K562 (cell line): Measurements from ENCODE around the gene CLEC3B. TPM values are rescaled to one million over a fixed set of nuclear protein-coding genes. Genes with fewer than 3 reads are reported as not detected.

Experiments
- DPF2 ChIP-seq: fragments of 450-650 bp; IDR thresholded peaks from 2 replicates; pipeline ENCODE4 v1.6.1; 2016
- EP400 ChIP-seq: fragments of 450-650 bp; IDR thresholded peaks from 2 replicates; pipeline ENCODE4 v1.6.1; 2017; ENCODE audit warnings: antibody characterized with exemption, mild to moderate bottlenecking, moderate library complexity
- KLF6 ChIP-seq: fragments of 250-450 bp; sonication (Bioruptor Pico); IDR thresholded peaks from 2 replicates; pipeline ENCODE4 v1.4.0; 2020; ENCODE audit warnings: mild to moderate bottlenecking, moderate library complexity, borderline replicate concordance
- MCM5 ChIP-seq: fragments of 450-650 bp; IDR thresholded peaks from 2 replicates; pipeline ENCODE4 v1.6.1; 2016; ENCODE audit warnings: low read depth
- PHF8 ChIP-seq: fragments of 200-600 bp; sonication (generic); IDR thresholded peaks from 2 replicates; pipeline ENCODE4 v1.6.1; 2012; ENCODE audit warnings: mixed run types, mild to moderate bottlenecking, inconsistent platforms, low read length, moderate library complexity, borderline replicate concordance
- RBFOX2 ChIP-seq: fragments of 200-400 bp; formaldehyde crosslinking; IDR thresholded peaks from 2 replicates; pipeline ENCODE4 v1.6.1; 2017; ENCODE audit warnings: low read depth, mild to moderate bottlenecking, low read length, moderate library complexity
- TEAD1 ChIP-seq, 2 experiments: fragments of 450-650 bp in 1 of 2; sonication (generic) in 1 of 2; formaldehyde crosslinking; IDR thresholded peaks; 2 replicates each; pipeline versions ENCODE4 v1.4.0 to v1.8.0; 2020 to 2022; ENCODE audit warnings: mild to moderate bottlenecking in 2 of 2, missing genetic modification reagents in 1 of 2
- TEAD4 ChIP-seq, 2 experiments: sonication (generic) in 1 of 2; formaldehyde crosslinking in 1 of 2; IDR thresholded peaks; 2 replicates each; pipeline versions ENCODE4 v1.6.1 to v1.8.0; 2012 to 2022; ENCODE audit warnings: borderline replicate concordance in 1 of 2, inconsistent platforms in 1 of 2, low read length in 1 of 2, mild to moderate bottlenecking in 1 of 2, missing genetic modification reagents in 1 of 2
- ZBTB8A ChIP-seq: fragments of 450-650 bp; IDR thresholded peaks from 2 replicates; pipeline ENCODE4 v1.6.1; 2018; ENCODE audit warnings: mild to moderate bottlenecking, moderate library complexity; ENCODE audit not compliant: partially characterized antibody
- ZFPM2 ChIP-seq: fragments of 250-450 bp; sonication (Bioruptor Pico); IDR thresholded peaks from 2 replicates; pipeline ENCODE4 v1.5.1; 2022; ENCODE audit warnings: mild to moderate bottlenecking
- ZNF143 ChIP-seq: sonication (generic); formaldehyde crosslinking; IDR thresholded peaks from 2 replicates; pipeline ENCODE4 v1.9.0; 2022; ENCODE audit warnings: mild to moderate bottlenecking, missing genetic modification reagents
- ZNF324 ChIP-seq: fragments of 250-450 bp; sonication (Bioruptor Pico); IDR thresholded peaks from 2 replicates; pipeline ENCODE4 v1.4.0; 2020; ENCODE audit warnings: mild to moderate bottlenecking
- ZNF584 ChIP-seq: fragments of 200-800 bp; sonication (Bioruptor generic); IDR thresholded peaks from 2 replicates; pipeline ENCODE4 v1.6.1; 2016; ENCODE audit warnings: low read depth, mild to moderate bottlenecking, missing genetic modification characterization, missing compliant biosample characterization
- polyA plus RNA-seq, 8 experiments: library from polyadenylated mRNA; depleted of rRNA in 4 of 8; stranded (reverse) in 5 of 8; unstranded in 3 of 8; fragments of >200 nt; fragmentation: Nextera tagmentation in 2 of 8; fragmentation: Illumina TruSeq in 1 of 8; extraction: Ambion mirVana in 2 of 8; extraction: Trizol in 1 of 8; gene quantifications; 2 replicates each; pipeline versions ENCODE4 v1.2.1 to v1.2.3, GENCODE V29; 2011 to 2014; ENCODE audit warnings: inconsistent platforms in 1 of 8, missing spikeins in 1 of 8
- total RNA-seq, 7 experiments: library from RNA; depleted of rRNA in 6 of 7; stranded (reverse); fragments of >200 nt in 6 of 7; fragmentation: Illumina TruSeq in 2 of 7; extraction: Trizol in 2 of 7; gene quantifications; 2 replicates each; pipeline versions ENCODE4 v1.2.1 to v1.2.3, GENCODE V29; 2011 to 2021; ENCODE audit warnings: low replicate concordance in 1 of 7
- TF ChIP-seq, protein P1 (sequence below): fragments of 250-450 bp; sonication (Bioruptor Pico); IDR thresholded peaks from 2 replicates; pipeline ENCODE4 v1.8.0; 2022; ENCODE audit warnings: inconsistent platforms, mild to moderate bottlenecking, moderate library complexity, borderline replicate concordance

The CLEC3B gene
- total and polyA plus RNA-seq, 9 of the 15 experiments (the other 6 are each of a cell fraction or from before 2014, with no cell fraction given): not detected

DNA sequence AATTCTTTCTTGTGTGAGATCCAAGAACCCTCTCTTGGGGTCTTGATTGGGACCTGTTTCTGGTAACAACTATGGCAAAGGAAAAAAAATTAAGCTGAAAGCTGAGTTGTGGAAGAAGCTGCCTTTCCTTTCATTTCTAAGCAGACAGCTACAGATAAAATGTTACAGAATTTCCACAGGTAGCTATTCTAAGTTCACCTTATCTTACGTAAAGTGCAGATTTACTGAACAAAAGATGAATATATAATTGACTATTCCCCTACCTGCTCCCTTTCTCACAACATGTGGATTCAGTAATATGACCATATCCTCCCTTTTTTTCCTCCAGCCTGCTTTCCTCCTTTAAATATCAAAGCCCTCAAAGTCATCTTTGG is 36.6 kb downstream of the CLEC3B start (continued):
- TF ChIP-seq TEAD4 (IDR thresholded peaks at IDR 0.05; ENCODE audit: low read length): no peak
- TF ChIP-seq TEAD4 (CRISPR knock-in tag; IDR thresholded peaks at IDR 0.05; ENCODE audit: borderline replicate concordance): no peak
- peak; percentile 7; the same call in 1 of the 2 replicates for TF ChIP-seq KLF6 (CRISPR knock-in tag)
- 0 out of 2 replicates have a peak, but pooled peaks have one; percentile 11 for TF ChIP-seq ZNF324
- no peak for TF ChIP-seq ZNF143 (CRISPR knock-in tag)
- TF ChIP-seq MCM5: no peak
- TF ChIP-seq, protein P1, sequence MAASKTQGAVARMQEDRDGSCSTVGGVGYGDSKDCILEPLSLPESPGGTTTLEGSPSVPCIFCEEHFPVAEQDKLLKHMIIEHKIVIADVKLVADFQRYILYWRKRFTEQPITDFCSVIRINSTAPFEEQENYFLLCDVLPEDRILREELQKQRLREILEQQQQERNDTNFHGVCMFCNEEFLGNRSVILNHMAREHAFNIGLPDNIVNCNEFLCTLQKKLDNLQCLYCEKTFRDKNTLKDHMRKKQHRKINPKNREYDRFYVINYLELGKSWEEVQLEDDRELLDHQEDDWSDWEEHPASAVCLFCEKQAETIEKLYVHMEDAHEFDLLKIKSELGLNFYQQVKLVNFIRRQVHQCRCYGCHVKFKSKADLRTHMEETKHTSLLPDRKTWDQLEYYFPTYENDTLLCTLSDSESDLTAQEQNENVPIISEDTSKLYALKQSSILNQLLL (CRISPR knock-in tag): no peak
- peak in 1 of 2 experiments; percentile 19; a peak in 1 of 4 replicates for TF ChIP-seq TEAD1 (CRISPR knock-in tag; IDR thresholded peaks at IDR 0.05)
- no peak for TF ChIP-seq PHF8
- peak; percentile 60; the same call in 1 of the 2 replicates for TF ChIP-seq ZFPM2
- no peak for TF ChIP-seq EP400
- TF ChIP-seq ZNF584 (CRISPR knock-in tag): peak; percentile 23; the same call in 1 of the 2 replicates
- TF ChIP-seq ZBTB8A: no peak
- TF ChIP-seq DPF2: no peak
- peak; percentile 63; the same call in 1 of the 2 replicates for TF ChIP-seq RBFOX2
